NCI-H2081 (cell line): ENCODE results near the gene CDC37.
"Not testable (repeated sequence)": the region's sequence is repeated elsewhere in the genome, so short reads cannot be mapped to it uniquely, and the experiment has no call there.

Experiments used
- DNase-seq, 2 experiments: peaks; one replicate each; lab custom pipeline; 2025; lab: John Stamatoyannopoulos, UW

The CDC37 gene

DNA sequence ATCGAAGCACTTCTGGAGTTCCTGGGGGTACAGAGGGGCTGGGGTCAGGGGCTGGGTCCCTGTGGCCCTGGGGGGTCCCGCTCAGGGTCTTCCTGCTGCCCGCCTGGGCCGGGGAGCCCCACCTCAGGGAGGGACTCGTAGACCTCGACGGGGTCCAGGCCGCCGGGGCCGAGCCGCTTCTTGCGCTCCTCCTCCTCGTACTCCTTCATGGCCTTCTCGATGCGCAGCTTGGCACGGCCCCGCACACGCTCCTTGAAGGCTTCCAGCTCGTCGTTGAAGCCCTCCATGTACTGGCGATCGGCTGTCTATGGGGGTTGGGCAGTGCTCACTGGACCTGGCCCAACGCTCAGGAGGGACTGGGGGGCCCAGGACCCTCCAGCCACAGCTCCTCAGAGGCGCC is 10.2 kb downstream of the CDC37 start:
- DNase-seq = no peak

DNA sequence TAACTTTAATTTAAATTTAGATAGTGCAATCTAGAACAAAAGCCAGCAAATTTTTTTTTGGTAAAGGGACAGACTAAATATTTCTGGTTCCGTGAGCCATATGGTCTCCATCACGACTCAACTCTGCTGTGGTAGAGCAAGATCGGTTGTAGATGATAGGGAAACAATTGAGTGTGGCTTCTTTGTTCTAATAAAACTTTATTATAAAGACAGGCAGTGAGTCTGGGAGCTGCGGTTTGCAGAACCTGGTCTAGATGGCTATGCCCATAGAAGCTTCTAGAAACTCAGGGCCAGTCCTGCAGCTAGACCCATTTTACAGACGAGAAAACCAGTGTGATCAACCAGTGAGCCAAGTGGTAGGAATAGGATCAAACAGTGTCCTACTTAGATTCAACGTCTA is 11.2 kb downstream of the CDC37 start:
- DNase-seq = no peak

DNA sequence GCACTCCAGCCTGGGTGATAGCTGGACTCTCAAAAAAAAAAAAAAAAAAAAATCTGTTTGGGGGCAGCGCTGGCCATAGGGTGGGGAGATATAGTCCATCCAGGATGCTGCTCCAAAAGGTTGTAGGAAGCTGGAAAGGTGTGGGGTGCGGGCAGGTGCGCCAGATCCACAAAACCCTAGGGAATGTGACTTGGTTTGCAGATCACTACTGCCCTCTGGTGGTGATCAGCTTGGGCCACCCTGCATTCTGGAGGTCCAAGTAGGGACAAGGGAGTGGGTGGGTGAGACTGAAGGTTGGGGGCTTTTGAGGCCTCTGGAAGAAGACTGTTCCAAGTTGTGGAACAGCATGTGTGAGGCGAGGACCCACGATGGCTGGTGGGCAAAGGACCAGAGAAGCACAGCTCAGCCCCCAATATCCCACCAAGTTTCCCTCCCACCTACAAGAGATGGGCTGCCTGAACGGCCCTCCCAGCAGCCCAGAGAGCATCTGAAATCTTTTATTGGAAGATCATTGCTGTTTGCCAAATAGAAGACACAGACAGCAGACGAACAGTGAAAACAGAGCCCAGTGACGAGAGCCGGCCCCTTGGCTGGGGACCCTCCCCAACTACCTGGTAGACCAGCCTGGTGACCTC is 12.6 kb downstream of the CDC37 start:
- peak; percentile 54 to 66 for DNase-seq

DNA sequence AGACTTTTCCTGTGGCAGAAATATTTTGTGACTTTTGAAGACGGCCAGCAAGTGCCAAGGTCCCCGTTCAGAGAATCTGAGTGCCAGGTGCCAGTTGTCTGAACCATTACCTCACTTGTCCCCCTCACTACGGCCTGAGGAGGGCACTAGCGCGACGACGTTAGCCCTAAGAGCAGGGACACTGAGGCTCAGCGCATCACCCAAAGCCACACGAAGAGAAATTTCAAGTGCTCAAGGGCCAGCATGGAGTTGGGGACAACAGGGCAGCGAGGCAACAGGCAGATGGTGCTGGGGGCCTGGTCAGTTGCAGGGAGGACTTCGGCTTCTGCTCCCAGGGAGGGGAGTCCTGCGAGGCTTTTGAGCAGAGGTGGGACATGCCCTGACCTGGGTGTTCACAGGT is 13.5 kb downstream of the CDC37 start:
- no peak for DNase-seq

DNA sequence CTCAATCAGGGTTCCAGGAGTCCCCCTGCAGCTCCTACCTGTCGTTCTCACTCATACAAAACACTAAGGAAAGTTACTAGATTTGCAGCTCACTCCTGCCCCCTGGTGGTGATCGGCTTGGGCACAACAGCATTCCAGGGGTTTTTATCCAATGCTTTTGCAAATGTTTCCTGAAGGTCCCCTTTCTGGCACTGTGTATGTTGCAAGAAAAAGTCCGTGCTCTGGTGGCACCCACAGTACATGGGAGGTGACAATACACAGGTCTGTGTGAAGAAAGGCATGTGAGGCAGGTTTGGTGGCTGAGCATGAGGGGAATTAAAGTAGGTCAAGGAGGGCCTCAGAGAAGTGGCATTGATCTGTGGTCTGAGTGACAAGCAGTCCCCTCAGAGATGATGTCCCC is 14.4 kb downstream of the CDC37 start:
- peak; percentile 72 to 81 for DNase-seq

DNA sequence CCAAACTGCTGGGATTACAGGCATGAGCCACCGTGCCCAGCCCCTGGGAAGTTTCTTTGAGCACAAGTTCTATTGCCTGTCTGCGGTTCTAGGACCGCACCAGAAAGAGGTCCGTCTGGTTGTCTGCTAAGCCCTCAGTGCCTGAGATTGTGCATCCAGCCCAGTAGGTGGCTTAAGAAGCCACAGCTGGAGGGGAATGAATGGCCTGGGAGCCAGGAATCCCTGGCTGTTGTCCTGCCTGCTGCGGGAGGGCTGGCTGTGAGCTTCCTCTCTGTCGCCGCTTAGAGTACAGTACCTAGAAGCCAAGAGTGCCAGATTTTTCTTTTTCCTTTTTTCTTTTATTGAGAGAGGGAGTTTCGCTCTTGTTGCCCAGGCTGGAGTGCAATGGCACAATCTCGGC is 18.8 kb downstream of the CDC37 start:
- no peak for DNase-seq

DNA sequence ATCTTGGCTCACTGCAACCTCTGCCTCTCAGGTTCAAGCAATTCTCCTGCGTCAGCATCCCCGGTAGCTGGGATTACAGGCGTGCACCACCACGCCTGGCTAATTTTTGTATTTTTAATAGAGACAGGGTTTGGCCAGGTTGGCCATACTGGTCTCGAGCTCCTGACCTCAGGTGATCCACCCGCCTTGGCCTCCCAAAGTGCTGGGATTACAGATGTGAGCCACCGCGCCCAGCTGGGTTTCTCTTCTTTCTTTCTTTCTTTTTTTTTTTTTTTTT is 20.2 kb downstream of the CDC37 start:
- DNase-seq = not testable (repeated sequence)

DNA sequence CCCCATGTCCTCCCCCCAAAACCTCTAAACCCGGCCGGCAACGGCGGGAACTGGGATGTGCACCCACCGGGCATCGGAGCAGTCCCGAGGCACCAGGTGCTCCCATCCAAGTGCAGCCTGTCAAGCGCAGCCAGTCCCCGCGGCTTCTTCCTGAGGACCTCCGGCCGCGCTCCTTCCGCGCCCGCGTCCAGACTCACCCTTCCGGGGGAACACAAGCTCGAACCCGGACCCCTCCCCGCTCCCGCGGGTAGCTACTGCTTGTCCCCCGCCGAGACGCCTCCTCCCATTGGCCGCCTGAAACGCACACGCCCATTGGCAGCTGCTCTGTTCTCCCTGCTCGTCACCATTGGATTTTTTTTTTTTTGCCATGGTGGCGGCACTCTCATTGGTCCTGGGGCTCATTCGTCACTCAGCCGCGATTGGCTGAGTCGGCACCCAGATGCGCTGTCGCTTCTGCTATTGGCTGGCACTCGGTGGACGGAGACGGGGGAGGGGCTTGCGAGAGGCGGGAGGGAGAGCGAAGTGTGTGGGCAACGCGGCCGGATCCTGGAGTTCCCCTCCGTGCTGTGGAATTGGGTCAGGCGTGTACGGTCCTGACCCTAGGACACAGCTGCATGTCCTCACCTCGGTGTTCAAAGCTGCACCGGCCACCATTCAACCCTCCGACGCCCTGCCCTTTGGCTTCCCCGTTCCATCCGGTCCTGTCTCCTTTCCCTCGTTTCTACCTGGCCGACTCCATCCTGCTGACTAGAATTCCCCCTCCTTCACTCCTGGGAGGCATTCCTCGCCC is 22.8 kb downstream of the CDC37 start, which contains the start of gene TYK2:
Gene TYK2 (minus strand): TSS at position 260 of the 790 bp plus-strand sequence. CDS start 2,166 bp downstream, outside the sequence.
- DNase-seq = peak; percentile 99

DNA sequence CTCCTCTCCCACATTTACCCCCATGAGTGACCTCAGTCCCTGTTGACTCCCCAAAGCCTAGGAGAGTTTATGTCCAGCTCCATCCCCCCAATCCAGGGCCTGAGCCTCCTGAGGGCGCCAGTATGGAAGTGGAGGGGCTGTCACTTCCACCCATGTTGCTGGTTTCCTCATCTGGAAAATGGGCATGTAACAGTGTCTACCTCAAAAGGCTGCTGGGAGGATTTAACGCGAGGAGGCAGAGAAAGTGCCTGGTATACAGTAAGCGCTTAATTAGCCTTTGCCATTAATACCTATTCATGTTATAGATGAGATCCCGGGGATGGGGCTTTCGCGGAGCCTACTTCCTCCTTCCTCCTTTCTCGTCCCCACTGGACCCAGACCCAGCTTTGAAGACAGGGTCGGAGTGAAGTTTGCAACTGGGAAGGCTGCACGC is 23.4 kb downstream of the CDC37 start:
- DNase-seq = no peak

DNA sequence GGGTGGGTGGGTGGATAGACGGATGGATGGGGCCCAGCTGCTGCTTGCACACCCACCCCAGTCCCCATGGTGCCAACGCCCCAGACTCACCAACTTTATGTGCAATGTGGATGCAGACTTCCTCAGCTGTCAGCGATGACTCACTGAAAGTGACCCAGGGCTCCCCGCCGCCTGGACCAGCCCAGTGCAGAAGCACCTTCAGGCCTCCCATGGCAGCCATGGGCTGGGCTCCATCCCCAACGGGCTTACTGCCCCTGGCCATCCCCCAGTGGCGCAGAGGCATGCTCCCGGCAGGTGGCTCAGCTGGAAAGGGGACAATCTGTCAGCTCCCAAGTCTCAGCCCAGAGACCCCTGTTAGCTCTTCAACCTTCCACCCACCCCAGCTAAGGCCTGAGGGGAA is 25.2 kb downstream of the CDC37 start:
- no peak for DNase-seq

DNA sequence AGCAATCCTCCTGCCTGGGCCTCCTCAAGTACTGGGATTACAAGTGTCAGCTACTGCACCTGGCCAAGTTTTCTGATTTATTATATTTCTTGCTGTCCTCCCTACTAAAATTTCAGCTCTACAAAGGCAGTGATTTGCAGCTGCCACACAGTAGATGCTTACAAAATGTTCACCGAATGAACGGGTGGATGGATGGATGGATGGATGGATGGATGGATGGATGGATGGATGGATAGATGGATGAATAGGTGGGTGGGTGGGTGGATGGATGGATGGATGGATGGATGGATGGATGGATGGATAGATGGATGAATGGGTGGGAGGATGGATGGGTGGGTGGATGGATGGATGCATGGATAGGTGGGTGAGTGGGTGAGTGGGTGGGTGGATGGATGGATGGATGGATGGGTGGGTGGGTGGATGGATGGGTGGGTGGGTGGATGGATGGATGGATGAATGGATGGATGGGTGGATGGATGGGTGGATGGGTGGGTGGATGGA is 26.2 kb downstream of the CDC37 start:
- DNase-seq = not testable (repeated sequence)

DNA sequence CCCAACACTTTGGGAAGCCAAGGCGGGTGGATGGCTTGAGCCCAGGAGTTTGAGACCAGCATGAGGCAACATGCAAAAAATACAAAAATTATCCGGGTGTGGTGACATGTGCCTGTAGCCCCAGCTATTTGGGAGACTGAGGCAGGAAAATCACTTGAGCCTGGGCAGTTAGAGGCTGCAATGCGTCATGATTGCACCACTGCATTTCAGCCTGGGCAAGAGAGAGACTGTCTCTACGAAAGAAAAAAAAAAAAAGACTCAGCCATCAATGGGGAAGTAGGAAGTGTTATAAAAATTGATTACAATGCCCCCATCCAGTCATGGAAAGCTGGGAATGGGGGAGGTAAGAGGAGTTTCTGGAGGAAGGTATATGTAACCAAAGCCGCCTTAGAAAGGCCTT is 28.4 kb downstream of the CDC37 start:
- DNase-seq = no peak

DNA sequence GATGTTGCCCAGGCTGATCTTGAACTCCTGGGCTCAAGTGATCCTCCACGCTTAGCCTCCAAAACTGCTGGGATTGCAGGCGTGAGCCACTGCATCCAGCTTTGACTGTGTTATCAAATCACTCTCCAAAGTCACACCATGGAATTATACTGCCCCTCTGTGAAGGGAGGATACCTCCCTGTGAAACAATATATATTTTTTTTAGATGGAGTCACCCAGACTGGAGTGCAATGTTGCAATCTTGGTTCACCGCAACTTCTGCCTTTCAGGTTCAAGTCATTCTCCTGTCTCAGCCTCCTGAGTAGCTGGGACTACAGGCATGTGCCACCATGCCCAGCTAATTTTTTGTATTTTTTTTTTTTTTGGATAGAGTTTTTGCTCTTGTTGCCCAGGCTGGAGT is 30.7 kb downstream of the CDC37 start:
- DNase-seq = no peak

DNA sequence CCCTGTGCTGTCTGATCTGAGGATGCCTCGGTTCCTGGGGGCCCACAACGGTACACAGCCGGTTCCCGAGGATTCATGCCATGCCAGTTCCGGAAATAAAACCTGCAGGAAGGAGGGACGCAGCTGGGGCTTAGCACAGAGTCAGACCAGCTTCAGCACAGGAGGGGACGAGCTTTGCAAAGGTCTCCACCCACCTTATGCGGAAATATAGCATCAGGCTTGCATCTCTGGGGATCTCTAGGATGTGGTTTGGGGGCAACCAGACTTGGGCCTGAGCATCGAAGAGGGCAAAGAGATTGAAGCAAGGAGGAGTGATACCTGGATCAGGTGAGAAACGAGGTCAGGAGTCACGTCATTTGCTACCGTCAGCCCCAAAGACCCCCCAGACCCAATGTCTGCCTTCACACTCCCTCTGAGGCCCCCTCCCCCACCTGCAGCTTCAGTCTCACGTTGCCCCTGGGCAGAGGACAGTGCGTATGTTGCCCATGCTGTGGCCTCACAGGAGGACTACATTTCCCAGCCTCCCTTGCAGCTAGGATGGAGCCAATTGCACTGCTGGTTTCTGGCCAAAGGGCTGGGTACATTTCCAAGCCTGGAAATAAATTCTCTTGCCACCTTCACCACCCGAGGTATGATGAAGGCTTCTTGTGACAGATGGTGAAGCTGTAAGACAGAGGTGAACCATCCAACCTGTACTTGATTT is 35.1 kb downstream of the CDC37 start:
- DNase-seq = no peak

DNA sequence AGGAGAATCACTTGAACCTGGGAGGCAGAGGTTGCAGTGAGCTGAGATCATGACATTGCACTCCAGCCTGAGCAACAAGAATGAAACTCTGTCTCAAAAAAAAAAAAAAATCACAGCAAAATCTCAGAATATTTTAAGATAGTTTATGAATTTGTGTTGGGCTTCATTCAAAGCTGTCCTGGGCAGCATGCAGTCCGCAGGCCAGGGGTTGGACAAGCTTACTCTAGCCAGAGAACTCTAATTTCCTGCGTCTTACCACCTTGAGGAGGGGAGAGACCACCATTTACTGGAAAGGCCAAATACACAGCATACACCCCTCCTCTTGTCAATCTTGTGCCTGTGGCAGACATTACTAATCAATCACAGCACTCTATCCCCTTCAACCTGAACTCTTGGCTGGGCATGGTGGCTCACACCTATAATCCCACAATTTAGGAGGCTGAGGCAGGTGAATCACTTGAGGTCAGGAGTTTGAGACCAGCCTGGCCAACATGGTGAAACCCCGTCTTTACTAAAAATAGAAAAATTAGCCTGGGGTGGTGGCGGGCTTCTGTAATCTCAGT is 36.3 kb downstream of the CDC37 start:
- not testable (repeated sequence) for DNase-seq

DNA sequence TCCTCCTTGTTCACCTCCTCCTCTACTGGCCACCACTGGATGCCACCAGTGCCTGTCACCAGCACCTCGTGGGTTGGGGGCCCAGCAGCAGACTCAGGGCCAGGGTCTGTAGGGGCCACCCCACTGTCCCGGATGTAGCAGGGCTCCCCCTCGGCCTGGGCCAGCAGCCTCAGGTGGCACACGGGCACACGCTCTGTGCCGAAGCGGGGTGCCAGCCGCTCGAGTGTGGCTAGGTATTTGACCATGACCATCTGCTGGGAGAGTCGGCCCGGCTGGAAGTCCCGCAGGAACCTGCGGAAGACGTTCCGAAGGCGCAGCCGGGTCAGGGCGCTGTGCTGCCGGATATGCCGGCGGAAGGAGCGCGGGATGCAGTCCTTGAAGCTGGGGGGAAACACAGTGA is 37.8 kb downstream of the CDC37 start:
- DNase-seq = no peak

DNA sequence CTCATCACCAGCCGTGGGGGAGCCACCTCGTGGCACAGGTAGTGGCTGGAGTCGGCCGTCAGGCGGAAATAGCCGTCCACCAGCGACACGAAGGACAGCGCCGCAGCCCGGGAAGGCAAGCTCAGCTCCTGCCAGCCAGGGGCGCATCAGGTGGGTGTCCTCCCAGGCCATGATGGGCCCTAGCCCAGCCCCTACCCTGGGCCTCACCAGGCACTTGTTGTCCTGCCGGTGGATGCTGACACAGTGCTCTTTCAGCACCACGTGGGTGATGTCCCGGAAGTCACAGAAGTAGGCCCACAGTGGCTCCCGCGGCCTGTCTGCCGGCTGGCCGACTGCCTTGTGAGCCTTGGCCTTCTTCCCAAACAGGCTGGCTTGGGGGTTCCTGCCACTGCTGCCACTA is 38.7 kb downstream of the CDC37 start:
- no peak for DNase-seq

DNA sequence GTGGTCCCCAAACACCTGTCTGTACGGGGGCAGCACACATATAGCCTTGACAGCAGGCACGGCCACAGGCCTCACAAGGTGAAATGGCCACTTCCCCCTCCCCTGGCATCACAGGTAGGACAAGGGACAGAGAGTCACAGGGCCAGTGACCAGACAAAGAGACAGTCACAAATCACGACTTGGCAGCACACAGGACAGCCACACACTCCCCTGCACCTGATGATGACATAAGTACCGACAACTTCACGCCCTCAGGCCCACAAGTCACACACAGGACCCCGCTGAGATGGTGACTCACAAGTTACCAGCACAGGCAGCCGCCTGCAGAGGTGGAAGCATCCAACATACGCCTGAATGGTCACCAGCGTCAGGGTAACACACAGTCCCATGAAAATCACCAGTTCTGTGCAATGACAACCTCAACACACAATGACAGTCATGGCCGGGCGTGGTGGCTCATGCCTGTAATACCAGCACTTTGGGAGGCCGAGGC is 39.5 kb downstream of the CDC37 start:
- DNase-seq = no peak

DNA sequence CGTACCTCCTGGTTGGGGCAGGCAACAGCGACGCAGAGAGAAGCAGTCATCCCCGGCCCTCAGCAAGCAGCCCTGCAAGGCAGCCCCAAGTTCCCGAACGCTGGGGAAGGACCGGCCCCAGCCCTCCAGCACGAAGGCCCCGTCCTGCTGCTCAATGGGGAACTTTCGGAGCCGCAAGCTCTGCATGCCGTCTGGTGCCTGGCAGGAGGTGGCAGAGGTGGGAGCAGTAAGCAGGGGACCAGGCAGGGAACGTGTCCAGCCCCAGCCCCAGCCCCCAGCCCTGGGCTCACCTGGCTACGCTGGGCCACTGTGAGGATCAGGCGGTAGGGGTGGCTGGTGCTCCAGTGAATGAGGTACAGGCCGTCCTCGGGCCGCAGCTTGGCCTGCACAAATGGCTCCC is 41.1 kb downstream of the CDC37 start:
- no peak for DNase-seq

DNA sequence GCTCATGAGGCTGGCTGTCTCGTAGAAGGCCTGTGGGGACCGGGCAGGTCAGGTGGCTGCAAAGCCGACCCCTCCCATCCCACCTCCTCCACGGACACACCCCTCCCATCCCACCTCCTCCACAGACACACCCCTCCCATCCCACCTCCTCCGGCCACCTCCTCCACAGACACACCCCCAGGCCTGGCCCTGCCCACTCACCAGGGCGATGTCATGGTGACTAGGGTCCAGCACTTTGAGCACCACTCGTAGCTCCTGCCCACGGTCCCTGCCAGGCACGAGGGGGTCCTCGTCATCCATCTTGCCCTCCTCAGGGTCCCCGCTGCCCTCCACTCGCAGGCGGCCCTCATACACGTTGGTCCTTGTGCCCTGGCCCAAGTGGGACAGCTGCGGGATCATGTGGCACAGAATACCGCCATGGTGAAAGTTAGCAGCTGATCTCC is 41.8 kb downstream of the CDC37 start:
- DNase-seq = no peak

DNA sequence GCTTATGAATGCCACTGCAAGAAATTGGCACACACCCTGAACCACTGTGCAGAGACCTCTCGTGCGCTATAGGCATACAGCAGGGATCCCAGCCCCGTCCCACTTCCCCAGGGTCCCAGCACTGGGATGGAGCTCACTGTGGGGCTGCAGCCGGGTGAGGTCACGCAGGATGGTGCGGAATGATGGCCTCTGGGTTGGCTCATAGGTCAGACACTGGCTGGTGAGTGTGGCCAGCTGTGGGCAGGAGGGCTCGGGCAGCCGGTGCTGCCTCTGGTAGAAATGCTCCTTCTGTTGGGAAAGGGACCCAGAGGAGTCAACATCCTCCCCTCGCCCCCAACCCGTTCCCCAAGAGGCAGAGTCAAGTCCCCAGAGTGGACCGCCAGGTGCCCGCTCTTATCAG is 46.9 kb downstream of the CDC37 start:
- DNase-seq = no peak

DNA sequence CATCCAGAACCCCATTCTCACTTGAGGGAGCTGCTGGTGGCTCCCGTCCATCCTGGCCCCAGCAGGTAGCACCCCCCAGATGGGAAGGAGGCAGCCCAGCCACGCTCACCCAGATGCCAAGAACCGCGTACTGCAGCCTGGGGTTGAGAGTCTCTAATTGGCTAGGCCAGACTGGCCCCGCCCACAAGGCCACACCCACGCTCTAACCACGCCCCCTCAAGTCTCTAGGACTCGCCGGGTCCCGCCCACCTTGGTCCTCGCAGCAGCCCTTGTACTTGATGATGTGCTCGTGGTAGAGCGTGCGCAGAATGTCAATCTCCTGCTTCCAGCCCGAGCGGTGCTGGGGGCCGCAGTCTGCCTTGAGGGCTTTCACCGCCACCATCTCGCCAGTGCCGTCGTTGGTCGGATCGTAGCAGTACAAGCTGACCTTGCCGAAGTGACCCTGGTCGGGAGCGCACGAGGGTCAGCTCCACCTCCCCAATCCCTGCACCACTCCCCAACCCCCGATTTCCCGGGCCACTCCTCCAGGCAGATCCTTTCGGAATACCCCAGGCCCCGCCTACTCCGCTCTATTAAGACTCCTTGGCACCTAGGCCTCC is 49.5 kb downstream of the CDC37 start:
- DNase-seq = no peak
